WTC11 (cell line): ENCODE measurements around the gene MACROD2. TPM values are rescaled to one million over a fixed set of nuclear protein-coding genes. Genes with fewer than 3 reads are reported as not detected.

Source experiments
- ATAC-seq: fragments of 200-7000 bp; cut with Tn5 transposase; 2 replicates; pipeline ENCODE4 v1.10.0; 2021; ENCODE audit warnings: mild to moderate bottlenecking, moderate library complexity
- CTCF ChIA-PET: fragments of 300-600 bp; sonication (Branson Sonifier 250); formaldehyde crosslinking; loops from one replicate; lab custom pipeline; 2021; ENCODE audit warnings: antibody characterized with exemption; lab: Charles Lee
- POLR2A ChIA-PET: fragments of 350-600 bp; sonication (Branson Sonifier 250); formaldehyde crosslinking; loops from one replicate; lab custom pipeline; 2021; ENCODE audit warnings: antibody characterized with exemption; lab: Charles Lee
- DNase-seq: peaks from one replicate; pipeline ENCODE4 v3.0.0; 2021; ENCODE audit warnings: low spot score
- H3K27ac Mint-ChIP-seq: 2 replicates; pipeline ENCODE4 v1.8.0; 2021; ENCODE audit warnings: mixed read lengths
- H3K27me3 Mint-ChIP-seq: 2 replicates; pipeline ENCODE4 v1.8.0; 2021; ENCODE audit warnings: low read depth, mild to moderate bottlenecking, moderate library complexity, mixed read lengths
- H3K36me3 Mint-ChIP-seq: 2 replicates; pipeline ENCODE4 v1.8.0; 2021; ENCODE audit warnings: mixed read lengths
- H3K4me1 Mint-ChIP-seq: 2 replicates; pipeline ENCODE4 v1.8.0; 2022; ENCODE audit warnings: mixed read lengths
- H3K4me3 Mint-ChIP-seq: 2 replicates; pipeline ENCODE4 v1.8.0; 2021; ENCODE audit warnings: mild to moderate bottlenecking, moderate library complexity, mixed read lengths
- H3K9me3 Mint-ChIP-seq: 2 replicates; pipeline ENCODE4 v1.8.0; 2021; ENCODE audit warnings: mixed read lengths
- CBFB ChIP-seq: sonication (generic); formaldehyde crosslinking; IDR thresholded peaks from 2 replicates; pipeline ENCODE4 v1.8.1; 2022; ENCODE audit warnings: mild to moderate bottlenecking, low read depth, missing genetic modification reagents
- ERG ChIP-seq: fragments of 250-450 bp; sonication (Bioruptor Pico); IDR thresholded peaks from 2 replicates; pipeline ENCODE4 v1.8.0; 2021; ENCODE audit warnings: mild to moderate bottlenecking
- ESRRA ChIP-seq: sonication (generic); formaldehyde crosslinking; IDR thresholded peaks from 2 replicates; pipeline ENCODE4 v1.8.1; 2022; ENCODE audit warnings: mild to moderate bottlenecking, missing genetic modification reagents, borderline replicate concordance
- FOXP1 ChIP-seq: sonication (generic); formaldehyde crosslinking; IDR thresholded peaks from 2 replicates; pipeline ENCODE4 v1.8.0; 2022; ENCODE audit warnings: missing genetic modification reagents, mild to moderate bottlenecking, moderate library complexity, borderline replicate concordance
- FOXP4 ChIP-seq: sonication (generic); formaldehyde crosslinking; IDR thresholded peaks from 2 replicates; pipeline ENCODE4 v1.8.0; 2022; ENCODE audit warnings: mild to moderate bottlenecking, missing genetic modification reagents
- HMGXB4 ChIP-seq: sonication (generic); formaldehyde crosslinking; IDR thresholded peaks from 2 replicates; pipeline ENCODE4 v1.8.1; 2023; ENCODE audit warnings: mild to moderate bottlenecking, moderate library complexity, missing genetic modification reagents
- NR3C1 ChIP-seq: sonication (generic); formaldehyde crosslinking; conservative IDR thresholded peaks from 2 replicates; pipeline ENCODE4 v1.8.1; 2023; ENCODE audit warnings: low read depth, mild to moderate bottlenecking, missing genetic modification reagents
- SP1 ChIP-seq: sonication (generic); formaldehyde crosslinking; conservative IDR thresholded peaks from 2 replicates; pipeline ENCODE4 v1.8.1; 2022; ENCODE audit warnings: missing genetic modification reagents
- ZNF263 ChIP-seq: sonication (generic); formaldehyde crosslinking; IDR thresholded peaks from 2 replicates; pipeline ENCODE4 v1.8.1; 2022; ENCODE audit warnings: low read depth, mild to moderate bottlenecking, moderate library complexity, missing genetic modification reagents
- ZNF281 ChIP-seq: sonication (generic); formaldehyde crosslinking; IDR thresholded peaks from 2 replicates; pipeline ENCODE4 v1.8.0; 2023; ENCODE audit warnings: mild to moderate bottlenecking, missing genetic modification reagents
- ZNF423 ChIP-seq: fragments of 250-450 bp; sonication (Bioruptor Pico); IDR thresholded peaks from 2 replicates; pipeline ENCODE4 v2.1.2; 2022; ENCODE audit warnings: mild to moderate bottlenecking, moderate library complexity
- total RNA-seq: library from RNA; stranded (reverse); gene quantifications from 3 replicates; pipeline ENCODE4 v1.2.3, GENCODE V29; 2021
- TF ChIP-seq, protein P1 (sequence below): fragments of 250-450 bp; sonication (Bioruptor Pico); IDR thresholded peaks from 2 replicates; pipeline ENCODE4 v1.9.0; 2021; ENCODE audit warnings: mild to moderate bottlenecking, borderline replicate concordance
- TF ChIP-seq, protein P2 (sequence below): sonication (generic); formaldehyde crosslinking; IDR thresholded peaks from 2 replicates; pipeline ENCODE4 v1.8.0; 2022; ENCODE audit warnings: mild to moderate bottlenecking, missing genetic modification reagents

Gene MACROD2
- total RNA-seq, 1 experiment from 2014 or later = 4.1 TPM

- no peaks in the 10 kb centered on the region for H3K27me3 Mint-ChIP-seq
- ATAC-seq (no peak), DNase-seq (no peak)
- ChIA-PET CTCF (interaction anchor here (0.5 kb wide), 1 partner anchor 856 kb away, joined by 3 read pairs; no protein-coding TSS in a partner anchor), POLR2A (no interaction called here)
- H3K36me3 Mint-ChIP-seq = peaks cover 12% of the 10 kb centered on the region
- H3K4me3 Mint-ChIP-seq = no peak overlapping the region
- H3K4me1 Mint-ChIP-seq = no peaks in the 10 kb centered on the region
- TF ChIP-seq, protein P1, sequence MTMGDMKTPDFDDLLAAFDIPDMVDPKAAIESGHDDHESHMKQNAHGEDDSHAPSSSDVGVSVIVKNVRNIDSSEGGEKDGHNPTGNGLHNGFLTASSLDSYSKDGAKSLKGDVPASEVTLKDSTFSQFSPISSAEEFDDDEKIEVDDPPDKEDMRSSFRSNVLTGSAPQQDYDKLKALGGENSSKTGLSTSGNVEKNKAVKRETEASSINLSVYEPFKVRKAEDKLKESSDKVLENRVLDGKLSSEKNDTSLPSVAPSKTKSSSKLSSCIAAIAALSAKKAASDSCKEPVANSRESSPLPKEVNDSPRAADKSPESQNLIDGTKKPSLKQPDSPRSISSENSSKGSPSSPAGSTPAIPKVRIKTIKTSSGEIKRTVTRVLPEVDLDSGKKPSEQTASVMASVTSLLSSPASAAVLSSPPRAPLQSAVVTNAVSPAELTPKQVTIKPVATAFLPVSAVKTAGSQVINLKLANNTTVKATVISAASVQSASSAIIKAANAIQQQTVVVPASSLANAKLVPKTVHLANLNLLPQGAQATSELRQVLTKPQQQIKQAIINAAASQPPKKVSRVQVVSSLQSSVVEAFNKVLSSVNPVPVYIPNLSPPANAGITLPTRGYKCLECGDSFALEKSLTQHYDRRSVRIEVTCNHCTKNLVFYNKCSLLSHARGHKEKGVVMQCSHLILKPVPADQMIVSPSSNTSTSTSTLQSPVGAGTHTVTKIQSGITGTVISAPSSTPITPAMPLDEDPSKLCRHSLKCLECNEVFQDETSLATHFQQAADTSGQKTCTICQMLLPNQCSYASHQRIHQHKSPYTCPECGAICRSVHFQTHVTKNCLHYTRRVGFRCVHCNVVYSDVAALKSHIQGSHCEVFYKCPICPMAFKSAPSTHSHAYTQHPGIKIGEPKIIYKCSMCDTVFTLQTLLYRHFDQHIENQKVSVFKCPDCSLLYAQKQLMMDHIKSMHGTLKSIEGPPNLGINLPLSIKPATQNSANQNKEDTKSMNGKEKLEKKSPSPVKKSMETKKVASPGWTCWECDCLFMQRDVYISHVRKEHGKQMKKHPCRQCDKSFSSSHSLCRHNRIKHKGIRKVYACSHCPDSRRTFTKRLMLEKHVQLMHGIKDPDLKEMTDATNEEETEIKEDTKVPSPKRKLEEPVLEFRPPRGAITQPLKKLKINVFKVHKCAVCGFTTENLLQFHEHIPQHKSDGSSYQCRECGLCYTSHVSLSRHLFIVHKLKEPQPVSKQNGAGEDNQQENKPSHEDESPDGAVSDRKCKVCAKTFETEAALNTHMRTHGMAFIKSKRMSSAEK (CRISPR knock-in tag) = no peak
- H3K27ac Mint-ChIP-seq = no peak overlapping the region
- H3K9me3 Mint-ChIP-seq = peaks cover 25% of the 10 kb centered on the region
Observed at GRCh38 chr20:14996883-14997672, 1001.8 kb downstream of the MACROD2 start.

GRCh38 chr20:14997791-14998190 is 1002.5 kb downstream of the MACROD2 start:
- ATAC-seq (no peak), DNase-seq (no peak)
- ChIA-PET POLR2A (no interaction called here), CTCF (interaction anchor here (0.5 kb wide), 1 partner anchor 856 kb away, joined by 3 read pairs; no protein-coding TSS in a partner anchor)
- TF ChIP-seq ERG (CRISPR knock-in tag) (no peak), ZNF263 (CRISPR knock-in tag) (no peak), ESRRA (CRISPR knock-in tag) (no peak), NR3C1 (CRISPR knock-in tag) (no peak), SP1 (CRISPR knock-in tag) (no peak)
- H3K4me1 Mint-ChIP-seq = no peaks in the 10 kb centered on the region
- no peak overlapping the region for H3K27ac Mint-ChIP-seq
- no peak overlapping the region for H3K4me3 Mint-ChIP-seq
- peaks cover 12% of the 10 kb centered on the region for H3K36me3 Mint-ChIP-seq
- no peaks in the 10 kb centered on the region for H3K27me3 Mint-ChIP-seq
- peaks cover 25% of the 10 kb centered on the region for H3K9me3 Mint-ChIP-seq

GRCh38 chr20:15005300-15005986 is 1010.1 kb downstream of the MACROD2 start:
- H3K36me3 Mint-ChIP-seq = no peaks in the 10 kb centered on the region
- H3K4me3 Mint-ChIP-seq = no peak overlapping the region
- no peaks in the 10 kb centered on the region for H3K9me3 Mint-ChIP-seq
- no peak for ATAC-seq
- H3K4me1 Mint-ChIP-seq = peaks cover 17% of the 10 kb centered on the region
- no peak for DNase-seq
- ChIA-PET CTCF (no interaction called here), POLR2A (interaction anchor here (0.6 kb wide), 1 partner anchor 46 kb away, joined by 7 read pairs; no protein-coding TSS in a partner anchor)
- H3K27ac Mint-ChIP-seq = no peak overlapping the region
- no peaks in the 10 kb centered on the region for H3K27me3 Mint-ChIP-seq
- no peak for TF ChIP-seq CBFB (CRISPR knock-in tag)
- TF ChIP-seq ZNF281 (CRISPR knock-in tag) = no peak
- TF ChIP-seq FOXP1 = no peak
- TF ChIP-seq ZNF423 (CRISPR knock-in tag) = no peak
- TF ChIP-seq HMGXB4 = no peak
- TF ChIP-seq, protein P2, sequence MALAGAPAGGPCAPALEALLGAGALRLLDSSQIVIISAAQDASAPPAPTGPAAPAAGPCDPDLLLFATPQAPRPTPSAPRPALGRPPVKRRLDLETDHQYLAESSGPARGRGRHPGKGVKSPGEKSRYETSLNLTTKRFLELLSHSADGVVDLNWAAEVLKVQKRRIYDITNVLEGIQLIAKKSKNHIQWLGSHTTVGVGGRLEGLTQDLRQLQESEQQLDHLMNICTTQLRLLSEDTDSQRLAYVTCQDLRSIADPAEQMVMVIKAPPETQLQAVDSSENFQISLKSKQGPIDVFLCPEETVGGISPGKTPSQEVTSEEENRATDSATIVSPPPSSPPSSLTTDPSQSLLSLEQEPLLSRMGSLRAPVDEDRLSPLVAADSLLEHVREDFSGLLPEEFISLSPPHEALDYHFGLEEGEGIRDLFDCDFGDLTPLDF (CRISPR knock-in tag) = no peak
- TF ChIP-seq FOXP4 (CRISPR knock-in tag) = no peak
